NAMALWA (cell line): Measurements from ENCODE around the gene TSPAN5.
"Not testable (repeated sequence)": the region's sequence is repeated elsewhere in the genome, so short reads cannot be mapped to it uniquely, and the experiment has no call there.

Experiments
- DNase-seq: peaks from one replicate; pipeline ENCODE4 v3.0.0-alpha.2; 2015; ENCODE audit warnings: low spot score

Gene TSPAN5

GRCh38 chr4:98658287-98659105, at the start of gene TSPAN5:
TSS of gene TSPAN5 (minus strand) at chr4:98658611.
- no peak for DNase-seq

GRCh38 chr4:98706935-98707334, 48.5 kb upstream of the TSPAN5 start:
- DNase-seq, result no peak

GRCh38 chr4:98706200-98706813, 47.9 kb upstream of the TSPAN5 start:
- no peak for DNase-seq

- DNase-seq, result not testable (repeated sequence)
Measured at GRCh38 chr4:98705586-98705985, 47.2 kb upstream of the TSPAN5 start.

GRCh38 chr4:98700656-98701055, 42.2 kb upstream of the TSPAN5 start:
- no peak for DNase-seq

GRCh38 chr4:98694076-98694475, 35.7 kb upstream of the TSPAN5 start:
- no peak for DNase-seq

- no peak for DNase-seq
Measured at GRCh38 chr4:98692411-98692810, 34.0 kb upstream of the TSPAN5 start.

- no peak for DNase-seq
Measured at GRCh38 chr4:98691588-98691987, 33.2 kb upstream of the TSPAN5 start.

GRCh38 chr4:98689507-98690174, 31.2 kb upstream of the TSPAN5 start:
- no peak for DNase-seq

- no peak for DNase-seq
Measured at GRCh38 chr4:98688411-98689290, 30.2 kb upstream of the TSPAN5 start.

- DNase-seq, result no peak
Measured at GRCh38 chr4:98687876-98688275, 29.5 kb upstream of the TSPAN5 start.

- no peak for DNase-seq
Measured at GRCh38 chr4:98686847-98687246, 28.4 kb upstream of the TSPAN5 start.

- no peak for DNase-seq
Measured at GRCh38 chr4:98686043-98686707, 27.8 kb upstream of the TSPAN5 start.

- DNase-seq, result no peak
Measured at GRCh38 chr4:98685225-98686042, 27.0 kb upstream of the TSPAN5 start.

GRCh38 chr4:98682719-98683118, 24.3 kb upstream of the TSPAN5 start:
- DNase-seq, result no peak

- no peak for DNase-seq
Measured at GRCh38 chr4:98680806-98681205, 22.4 kb upstream of the TSPAN5 start.

- DNase-seq, result no peak
Measured at GRCh38 chr4:98679738-98680137, 21.3 kb upstream of the TSPAN5 start.

GRCh38 chr4:98677799-98678198, 19.4 kb upstream of the TSPAN5 start:
- no peak for DNase-seq

- no peak for DNase-seq
Measured at GRCh38 chr4:98674404-98675173, 16.2 kb upstream of the TSPAN5 start.

GRCh38 chr4:98673978-98674377, 15.6 kb upstream of the TSPAN5 start:
- DNase-seq, result no peak
